ENCODE data around the gene VAV1. TPM values are rescaled to one million over a fixed set of nuclear protein-coding genes. Genes with fewer than 3 reads are reported as not detected.

VAV1 gene
- total and polyA plus RNA-seq, 4 donors, result 0.60 to 13.3 (median 4.1) TPM

- peaks cover 0 to 23% (median 13%) of the 10 kb centered on the region in 4 donors for H3K4me1 ChIP-seq (ENCODE audit: control insufficient read depth in 4 of 4, insufficient read depth in 4 of 4, low read length in 3 of 4)
- H3K27me3 ChIP-seq (ENCODE audit: control insufficient read depth in 4 of 4, insufficient read depth in 4 of 4, low read length in 3 of 4), result no peaks in the 10 kb centered on the region
- peaks cover 0 to 7% (median 2%) of the 10 kb centered on the region in 4 donors for H3K36me3 ChIP-seq (ENCODE audit: control insufficient read depth in 4 of 4, insufficient read depth in 3 of 4, low read depth in 1 of 4, low read length in 3 of 4)
- H3K9ac ChIP-seq (ENCODE audit: low read depth in 1 of 2, low read length in 2 of 2), result no peak overlapping the region
- no peak overlapping the region for H3K27ac ChIP-seq (ENCODE audit: low read depth in 1 of 2, low read length in 2 of 2)
- no peaks in the 10 kb centered on the region for H3K9me3 ChIP-seq (ENCODE audit: control insufficient read depth in 4 of 4, low read length in 3 of 4)
- DNase-seq (ENCODE audit: low spot score), result no peak
- no peak overlapping the region for H3K4me3 ChIP-seq (ENCODE audit: low read depth in 1 of 3, low read length in 3 of 3)
- TF ChIP-seq ATF3 (IDR thresholded peaks at IDR 0.05) (no peak), REST (IDR thresholded peaks at IDR 0.05) (no peak), RAD21 (IDR thresholded peaks at IDR 0.05) (no peak), TAF1 (conservative IDR thresholded peaks at IDR 0.05) (no peak), HNF4A (conservative IDR thresholded peaks at IDR 0.05) (no peak), CTCF (IDR thresholded peaks at IDR 0.05; ENCODE audit: low read depth, low read length, missing input control) (no peak), HNF4G (IDR thresholded peaks at IDR 0.05) (no peak), YY1 (IDR thresholded peaks at IDR 0.05) (no peak), FOXA1 (IDR thresholded peaks at IDR 0.05) (no peak), SP1 (IDR thresholded peaks at IDR 0.05) (no peak), JUND (IDR thresholded peaks at IDR 0.05) (no peak), FOXA2 (IDR thresholded peaks at IDR 0.05) (no peak), GABPA (IDR thresholded peaks at IDR 0.05 in 1 of 2, conservative IDR thresholded peaks at IDR 0.05 in 1 of 2) (no peak), ZBTB33 (IDR thresholded peaks at IDR 0.05) (no peak)
- WGBS, result 96% methylated on average over 22 of the region's 22 CpGs
Observed at GRCh38 chr19:6754136-6754535, 18.4 kb upstream of the VAV1 start.

GRCh38 chr19:6754653-6755463 lies 17.6 kb upstream of the VAV1 start:
- H3K4me3 ChIP-seq (ENCODE audit: low read depth in 1 of 3, low read length in 3 of 3), result no peak overlapping the region
- no peaks in the 10 kb centered on the region for H3K9me3 ChIP-seq (ENCODE audit: control insufficient read depth in 4 of 4, low read length in 3 of 4)
- WGBS, result 92% methylated on average over 23 of the region's 23 CpGs
- H3K36me3 ChIP-seq (ENCODE audit: control insufficient read depth in 4 of 4, insufficient read depth in 3 of 4, low read depth in 1 of 4, low read length in 3 of 4), result peaks cover 0 to 7% (median 2%) of the 10 kb centered on the region in 4 donors
- no peak overlapping the region for H3K27ac ChIP-seq (ENCODE audit: low read depth in 1 of 2, low read length in 2 of 2)
- H3K4me1 ChIP-seq (ENCODE audit: control insufficient read depth in 4 of 4, insufficient read depth in 4 of 4, low read length in 3 of 4), result peaks cover 0 to 23% (median 13%) of the 10 kb centered on the region in 4 donors
- no peak for DNase-seq (ENCODE audit: low spot score)
- no peaks in the 10 kb centered on the region for H3K27me3 ChIP-seq (ENCODE audit: control insufficient read depth in 4 of 4, insufficient read depth in 4 of 4, low read length in 3 of 4)
- no peak overlapping the region for H3K9ac ChIP-seq (ENCODE audit: low read depth in 1 of 2, low read length in 2 of 2)
- TF ChIP-seq CTCF (IDR thresholded peaks at IDR 0.05; ENCODE audit: low read depth, low read length, missing input control) (no peak), EGR1 (IDR thresholded peaks at IDR 0.05; ENCODE audit: low read depth in 2 of 2) (no peak), MAX (IDR thresholded peaks at IDR 0.05) (no peak), RAD21 (IDR thresholded peaks at IDR 0.05) (no peak), HNF4A (conservative IDR thresholded peaks at IDR 0.05) (no peak), HNF4G (IDR thresholded peaks at IDR 0.05) (no peak), FOXA2 (IDR thresholded peaks at IDR 0.05) (no peak), ZBTB33 (IDR thresholded peaks at IDR 0.05) (no peak), RXRA (IDR thresholded peaks at IDR 0.05) (no peak), GABPA (IDR thresholded peaks at IDR 0.05 in 1 of 2, conservative IDR thresholded peaks at IDR 0.05 in 1 of 2) (no peak)
